Islet of Langerhans (tissue), 1 donor: ENCODE data around the gene WDR5.

Experiments
- FAIRE-seq: peaks from one replicate; lab custom pipeline; 2011; peaks lifted over from hg19 to GRCh38; lab: Jason Lieb, UNC

The WDR5 gene

DNA sequence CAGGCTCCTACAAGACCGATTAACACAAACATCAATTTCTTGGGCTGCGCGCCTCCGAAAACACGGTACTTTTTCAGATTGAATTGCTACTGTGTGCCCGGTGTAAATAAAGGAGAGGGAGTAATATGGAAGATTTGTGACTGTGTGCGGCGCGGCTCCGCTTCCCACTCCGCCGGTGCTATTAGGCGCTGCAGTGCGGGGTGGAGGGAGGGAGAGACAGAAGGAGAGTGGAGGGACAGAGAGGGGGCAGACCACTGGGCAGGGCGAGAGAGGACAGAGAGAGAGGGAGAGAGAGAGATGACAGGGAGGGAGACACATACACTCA is 53.2 kb downstream of the WDR5 start:
- no peak for FAIRE-seq

DNA sequence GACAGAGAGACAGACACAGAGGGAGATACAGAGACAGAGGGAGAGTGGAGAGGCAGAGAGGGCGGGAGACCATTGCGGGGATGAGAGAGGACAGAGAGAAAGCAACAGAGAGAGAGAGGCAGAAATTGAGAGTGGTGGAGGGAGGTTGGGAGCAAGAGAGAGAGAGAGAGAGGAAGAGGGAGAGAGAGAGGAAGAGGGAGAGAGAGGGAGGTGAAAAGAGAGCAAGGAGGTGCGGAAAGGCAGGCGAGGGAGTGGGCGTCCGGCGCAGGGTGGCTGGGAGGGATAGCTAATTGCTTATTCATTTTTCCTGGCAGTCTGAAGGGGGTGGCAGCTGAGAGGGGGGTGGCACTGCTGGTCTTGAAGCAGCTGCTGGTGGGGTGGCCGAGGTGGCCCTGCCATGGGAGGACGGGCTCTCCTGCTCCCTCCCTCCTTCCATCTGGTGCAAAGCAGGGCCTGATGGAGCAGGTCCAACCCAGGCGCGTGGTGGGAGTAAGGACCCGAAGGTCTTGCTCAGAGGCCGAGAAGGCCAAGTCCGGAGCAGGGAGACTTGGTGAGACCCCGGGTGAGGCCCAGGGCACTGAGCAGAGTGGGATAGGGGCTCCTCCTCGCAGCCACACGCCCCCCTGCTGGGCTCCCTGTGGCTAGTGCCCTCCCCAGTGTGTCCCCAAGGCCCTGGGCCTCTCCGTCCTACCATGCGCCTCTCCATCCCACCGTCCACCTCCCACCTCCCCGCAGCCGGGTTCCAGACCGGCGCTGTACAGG is 53.8 kb downstream of the WDR5 start:
- FAIRE-seq, result no peak

DNA sequence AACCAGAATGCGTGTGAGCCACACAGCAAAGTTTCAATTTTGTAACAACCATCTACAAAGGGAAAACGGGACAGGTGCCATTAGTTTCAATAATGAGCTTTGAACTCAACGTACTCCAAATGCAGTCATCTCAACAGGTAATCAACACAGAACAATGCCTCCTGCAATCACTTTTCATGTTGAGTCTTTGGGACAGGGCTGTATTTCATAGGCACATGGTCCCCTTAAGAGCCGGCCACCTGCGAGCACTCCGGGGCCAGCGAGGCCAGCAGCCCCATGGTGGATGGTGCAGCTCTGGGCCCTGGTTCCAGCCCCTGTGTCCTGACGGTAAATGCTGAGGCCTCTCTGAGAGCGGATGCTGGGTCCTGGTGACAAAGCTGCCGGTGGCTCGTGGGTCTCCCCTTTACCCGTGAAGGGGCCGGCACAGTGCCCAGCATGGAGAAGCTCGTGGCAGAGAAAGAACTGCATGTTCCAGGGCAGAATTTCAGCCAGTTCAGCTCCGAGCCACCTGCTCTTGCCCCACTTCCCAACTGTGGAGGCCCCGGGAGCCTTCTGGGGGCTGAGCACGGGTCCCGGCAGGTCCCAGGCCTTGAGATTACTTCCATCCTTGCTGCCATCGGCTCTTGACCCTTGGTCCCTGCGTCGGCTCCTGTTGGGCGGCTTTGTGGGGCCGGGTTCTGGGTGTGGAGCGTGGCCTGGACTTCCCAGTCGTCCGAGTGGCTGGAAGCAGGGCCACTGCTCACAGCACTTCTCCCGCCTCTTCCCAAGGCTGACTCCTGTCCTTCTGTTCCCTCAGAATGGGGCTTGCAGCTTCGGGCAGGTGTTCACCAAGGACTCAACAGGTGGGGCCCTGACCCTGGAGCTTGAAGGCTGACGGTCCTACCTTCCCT is 54.6 kb downstream of the WDR5 start:
- FAIRE-seq, result no peak

DNA sequence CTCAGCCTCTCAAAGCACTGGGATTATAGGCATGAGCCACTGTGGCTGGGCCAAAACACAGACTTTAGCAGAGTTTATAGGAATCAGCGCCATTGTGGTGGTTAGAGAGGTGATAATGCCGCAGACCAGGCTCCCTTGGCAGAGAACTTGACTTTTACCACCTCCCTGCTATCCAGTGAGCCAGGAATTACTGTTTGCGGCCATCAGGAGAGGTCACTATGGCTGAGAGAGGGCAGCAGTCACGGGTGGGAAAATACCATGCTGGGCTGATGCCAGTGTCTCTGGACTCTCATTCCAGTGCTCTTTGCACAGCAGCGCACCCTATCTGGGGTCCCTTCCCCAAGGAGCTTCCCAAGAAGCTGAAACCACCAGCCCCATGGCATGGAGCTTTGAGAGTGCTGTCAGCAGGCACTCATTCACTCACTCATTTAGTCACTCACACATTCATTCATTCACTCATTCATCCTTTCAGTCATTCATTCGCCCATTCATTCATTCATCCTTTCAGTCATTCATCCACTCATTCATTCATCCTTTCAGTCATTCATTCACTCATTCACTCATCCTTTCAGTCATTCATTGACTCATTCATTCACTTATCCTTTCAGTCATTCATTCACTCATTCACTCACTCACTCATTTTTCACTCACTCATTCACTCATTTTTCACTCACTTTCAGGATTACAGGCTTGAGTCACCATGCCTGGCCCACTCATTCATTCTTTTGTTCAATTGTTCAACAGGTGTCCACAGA is 55.8 kb downstream of the WDR5 start:
- FAIRE-seq, result no peak

DNA sequence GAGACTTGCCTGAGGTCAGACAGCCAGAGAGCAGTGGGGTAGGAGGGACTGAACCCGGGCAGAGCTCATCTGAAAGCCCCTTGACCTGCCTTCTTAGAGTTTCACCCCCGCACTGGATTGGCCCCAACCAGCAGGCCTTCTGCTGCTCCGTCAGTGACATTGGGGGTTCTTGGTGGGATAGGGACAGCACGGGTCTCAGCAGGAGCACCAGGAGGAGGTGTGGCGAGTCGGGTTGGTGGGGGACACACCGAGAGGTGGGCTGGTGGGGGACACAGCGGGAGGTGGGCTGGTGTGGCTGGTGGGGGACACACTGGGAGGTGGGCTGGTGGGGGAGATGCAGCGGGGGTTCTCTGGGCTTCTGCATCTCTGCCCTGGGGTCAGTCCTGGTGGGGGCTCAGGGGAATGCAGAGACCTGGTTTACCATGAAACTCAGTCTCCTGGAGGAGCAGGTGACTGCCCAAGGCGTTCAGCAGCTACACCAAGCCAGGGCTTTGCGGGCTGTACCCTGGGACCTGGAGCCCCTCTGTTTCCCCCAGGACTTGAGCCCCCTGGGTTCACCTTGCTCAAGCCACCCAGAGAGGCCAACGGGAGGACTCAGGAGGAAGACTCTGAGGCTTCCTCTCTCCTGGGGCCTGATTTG is 56.5 kb downstream of the WDR5 start:
- FAIRE-seq, result no peak

DNA sequence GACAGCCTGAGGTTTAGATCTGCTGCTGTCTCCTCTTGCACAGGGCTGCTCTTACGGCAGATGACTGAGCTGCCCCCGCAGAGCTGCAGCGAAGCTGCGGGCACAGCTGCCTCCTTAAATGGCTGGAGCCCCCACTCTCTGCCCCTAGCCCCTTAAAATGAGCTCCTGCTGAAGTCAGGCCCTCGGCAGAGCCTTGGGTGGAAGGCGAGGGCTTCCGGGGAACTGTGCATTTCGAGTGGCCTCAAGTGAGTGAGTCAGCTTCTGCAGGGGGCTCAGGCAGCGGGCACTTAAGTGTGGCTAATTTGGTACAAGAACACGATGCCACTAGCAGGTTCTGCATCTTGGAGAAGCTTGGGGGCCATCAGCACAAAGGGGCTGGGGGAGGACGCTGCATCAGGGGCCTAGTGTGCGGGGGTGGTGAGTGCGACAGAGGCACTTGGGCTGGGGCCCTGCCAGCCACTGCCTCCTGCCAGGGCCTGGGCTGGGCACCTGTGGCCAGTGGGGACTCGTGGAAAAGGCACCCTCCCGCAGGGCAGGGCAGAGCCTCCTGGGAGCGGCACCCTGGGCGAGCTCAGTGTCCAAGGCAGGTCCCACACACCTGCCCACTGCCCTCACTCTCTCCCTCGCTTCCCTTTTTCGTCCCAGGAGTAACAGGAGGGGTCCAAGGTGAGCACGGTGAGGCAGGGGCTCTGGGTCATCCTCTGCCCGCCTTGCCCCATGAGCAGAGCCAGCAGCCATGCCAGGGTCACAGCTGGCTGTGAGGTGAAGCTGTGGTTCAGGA is 57.3 kb downstream of the WDR5 start:
- FAIRE-seq, result no peak

DNA sequence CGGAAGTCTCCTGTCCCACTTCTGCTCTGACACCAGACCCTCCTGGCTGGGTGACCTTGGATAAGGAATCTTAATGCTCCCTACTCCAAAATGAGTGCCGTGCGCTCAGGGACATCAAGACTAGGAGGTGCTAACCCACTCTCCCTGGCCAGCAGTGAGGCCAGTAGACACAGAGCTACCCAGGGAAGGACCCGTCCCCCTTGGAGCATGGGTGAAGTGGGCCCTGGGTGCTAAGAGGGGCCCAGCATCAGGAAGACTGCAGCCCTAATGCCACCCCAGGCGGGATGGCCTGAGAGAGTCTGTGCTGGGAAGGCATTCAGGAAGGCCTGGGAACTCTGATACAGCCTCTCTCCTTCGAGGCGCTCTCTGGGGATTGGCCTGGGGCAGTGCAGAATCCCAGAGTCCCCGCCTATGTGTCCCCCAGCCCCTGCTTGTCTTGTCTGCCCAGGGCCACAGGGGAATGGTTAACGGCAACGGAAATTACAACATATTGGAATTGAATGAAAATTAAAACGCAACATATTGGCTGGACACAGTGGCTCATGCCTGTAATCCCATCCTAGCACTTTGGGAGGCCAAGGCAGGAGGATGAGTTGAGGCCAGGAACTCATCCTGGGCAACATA is 58.1 kb downstream of the WDR5 start:
- no peak for FAIRE-seq

DNA sequence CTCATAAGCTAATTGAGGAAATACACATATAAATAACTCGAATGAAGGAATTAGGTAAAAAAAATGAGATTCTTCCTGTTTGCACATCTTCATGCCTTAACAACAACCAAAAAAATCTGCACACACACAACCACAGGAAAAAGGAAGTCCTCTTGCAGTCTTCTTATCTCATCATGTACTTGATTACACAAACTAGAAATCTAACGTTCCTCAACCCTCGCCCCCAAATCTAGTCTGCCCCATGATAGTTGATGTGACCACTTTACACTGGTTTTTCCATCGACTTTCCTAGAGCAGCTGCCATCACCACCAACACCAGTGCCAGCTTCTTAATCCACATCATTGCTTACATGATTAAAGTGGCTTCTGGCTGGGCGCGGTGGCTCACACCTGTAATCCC is 59.7 kb downstream of the WDR5 start:
- no peak for FAIRE-seq

DNA sequence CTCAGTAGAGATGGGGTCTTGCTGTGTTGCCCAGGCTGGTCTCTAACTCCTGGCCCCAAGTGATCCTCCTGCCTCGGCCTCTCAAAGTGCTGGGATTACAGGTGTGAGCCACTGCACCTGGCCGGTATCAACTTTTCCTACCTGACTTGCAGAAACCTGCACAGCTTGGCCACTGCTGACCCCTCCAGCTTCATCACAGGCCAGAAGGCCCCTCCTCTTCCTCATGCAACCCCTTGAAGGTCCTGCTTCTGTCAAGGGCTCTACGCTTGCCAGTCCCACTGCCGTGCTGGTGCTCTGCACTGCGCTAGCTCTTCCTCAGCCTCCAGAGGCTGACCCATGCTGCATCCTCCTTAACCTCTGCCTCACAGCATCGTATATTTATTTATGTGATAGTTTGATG is 61.0 kb downstream of the WDR5 start:
- FAIRE-seq, result no peak

DNA sequence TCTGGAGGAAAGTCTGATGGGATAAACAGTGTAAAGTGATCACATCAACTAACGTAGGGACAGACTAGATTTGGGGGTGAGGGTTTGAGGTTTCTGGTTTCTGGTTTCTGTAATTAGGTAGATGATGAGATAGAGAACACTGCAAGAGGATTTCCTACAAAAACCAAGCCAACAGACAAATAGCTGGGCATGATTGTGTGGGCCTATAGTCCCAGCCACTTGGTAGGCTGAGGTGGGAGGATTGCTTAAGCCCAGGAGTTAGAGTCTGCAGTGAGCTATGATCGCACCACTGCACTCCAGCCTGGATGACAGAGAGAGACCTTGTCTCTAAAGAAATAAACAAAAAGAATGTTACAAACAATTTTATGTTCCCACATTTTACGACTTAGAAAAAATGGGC is 62.9 kb downstream of the WDR5 start:
- no peak for FAIRE-seq

DNA sequence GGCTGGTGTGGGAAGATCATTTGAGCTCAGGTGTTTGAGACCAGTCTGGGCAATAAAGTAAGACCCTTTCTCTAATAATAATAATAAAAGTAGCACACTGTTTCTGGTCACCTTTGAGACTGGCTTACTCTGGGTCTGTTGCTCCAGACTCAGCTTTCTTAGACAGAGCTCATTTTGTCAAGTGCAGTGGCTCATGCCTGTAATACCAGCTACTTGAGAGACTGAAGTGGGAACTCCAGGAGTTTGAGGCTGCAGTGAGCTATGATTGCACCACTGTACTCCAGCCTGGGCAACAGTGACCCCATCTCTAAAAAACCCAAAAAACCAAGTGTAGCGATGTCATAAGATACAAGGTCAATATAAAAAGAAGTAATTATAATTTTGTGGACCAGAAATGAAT is 64.8 kb downstream of the WDR5 start:
- no peak for FAIRE-seq

DNA sequence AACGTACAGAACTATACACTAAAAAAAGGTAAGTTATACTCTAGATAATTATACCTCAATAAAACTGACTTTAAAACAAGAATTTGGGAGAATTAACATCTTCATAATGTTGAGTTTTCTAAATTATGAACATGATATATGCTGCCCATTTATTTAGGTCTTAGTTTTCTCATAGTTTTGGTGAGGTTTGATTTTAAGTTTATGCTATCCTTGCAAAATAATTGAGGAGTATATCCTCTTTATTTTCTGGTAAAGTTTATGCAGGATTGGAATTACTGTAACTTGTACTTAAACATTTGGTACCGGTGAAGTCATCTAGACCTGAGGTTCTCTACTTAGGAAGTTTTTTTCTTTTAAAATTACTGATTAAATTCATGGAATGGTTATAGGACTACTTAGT is 67.3 kb downstream of the WDR5 start:
- FAIRE-seq, result no peak

DNA sequence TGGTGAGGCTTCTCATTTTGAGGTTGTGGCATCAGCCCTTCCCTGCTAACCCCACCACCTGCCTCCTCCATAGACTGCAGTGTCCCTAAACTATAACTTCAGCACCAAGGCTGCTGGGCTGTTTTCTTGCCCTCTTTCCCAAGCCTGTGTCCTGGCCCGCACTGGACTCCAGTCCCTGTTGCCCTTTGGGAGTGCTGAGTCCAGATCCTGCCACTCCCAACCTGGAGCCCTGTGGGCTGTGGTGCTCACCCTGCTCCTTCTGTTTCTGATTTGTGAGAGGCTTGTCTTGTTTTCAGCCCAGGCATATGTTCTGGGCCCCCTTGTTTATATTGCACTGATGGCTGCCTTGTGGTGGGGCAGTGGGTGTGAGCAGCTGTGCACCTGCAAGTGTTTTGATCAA is 68.2 kb downstream of the WDR5 start:
- FAIRE-seq, result no peak

DNA sequence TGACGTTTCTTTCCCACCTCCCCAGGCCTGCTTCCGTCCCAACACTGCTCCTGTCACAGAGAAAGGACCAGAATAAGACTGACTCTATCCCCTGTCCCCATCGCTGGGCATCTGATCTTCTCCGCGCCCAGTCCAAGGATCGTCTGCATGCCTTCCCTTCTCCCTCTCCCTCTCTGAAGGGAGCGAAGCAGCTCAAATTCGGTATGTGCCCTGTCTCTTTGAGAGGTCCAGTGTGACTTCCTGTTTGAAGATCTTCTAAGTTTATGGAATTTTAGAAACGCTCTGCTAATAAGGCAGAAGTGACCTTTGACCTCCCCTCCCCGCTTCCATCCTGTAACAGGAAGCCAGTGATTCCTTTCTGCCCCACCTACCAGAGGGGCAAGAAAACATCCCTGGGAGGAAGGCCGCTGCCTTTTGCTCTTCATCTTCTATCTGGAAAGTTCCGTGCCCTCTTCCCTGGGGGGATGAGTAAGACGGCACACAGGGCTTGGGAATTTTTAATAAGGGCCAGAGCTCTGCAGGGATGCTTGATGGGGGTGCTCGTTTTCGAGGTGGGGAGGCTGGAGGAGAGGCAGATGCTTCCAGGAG is 69.2 kb downstream of the WDR5 start:
- no peak for FAIRE-seq

DNA sequence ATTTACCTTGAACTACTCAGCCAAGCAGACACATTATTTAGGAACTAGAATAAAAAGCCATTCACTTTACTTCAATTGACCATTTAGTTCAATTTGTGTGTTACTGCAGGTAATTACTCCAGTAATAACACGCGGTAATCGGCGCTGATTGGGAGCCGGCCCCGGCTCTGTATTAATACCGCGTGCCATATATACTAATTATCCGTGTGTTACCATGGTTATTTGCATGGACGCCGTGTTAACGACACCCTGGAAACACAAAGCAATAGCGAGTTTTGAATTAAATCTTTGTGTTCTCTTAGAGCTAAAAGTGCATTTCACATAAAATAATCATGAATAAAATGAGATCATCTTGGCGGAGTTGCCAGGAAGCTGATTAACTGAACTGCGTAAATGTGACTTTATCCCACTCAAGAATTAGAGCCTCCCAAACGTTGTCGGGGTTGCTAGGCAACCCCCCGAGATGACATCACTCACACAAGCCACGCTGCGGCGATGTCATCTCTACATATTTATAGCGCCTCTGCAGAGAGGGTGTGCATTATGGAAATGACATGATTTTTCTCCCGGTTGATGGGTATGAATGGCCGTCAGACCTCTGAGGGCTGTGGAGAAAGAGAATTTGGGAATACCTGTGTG is 69.9 kb downstream of the WDR5 start:
- peak; percentile 98 for FAIRE-seq

DNA sequence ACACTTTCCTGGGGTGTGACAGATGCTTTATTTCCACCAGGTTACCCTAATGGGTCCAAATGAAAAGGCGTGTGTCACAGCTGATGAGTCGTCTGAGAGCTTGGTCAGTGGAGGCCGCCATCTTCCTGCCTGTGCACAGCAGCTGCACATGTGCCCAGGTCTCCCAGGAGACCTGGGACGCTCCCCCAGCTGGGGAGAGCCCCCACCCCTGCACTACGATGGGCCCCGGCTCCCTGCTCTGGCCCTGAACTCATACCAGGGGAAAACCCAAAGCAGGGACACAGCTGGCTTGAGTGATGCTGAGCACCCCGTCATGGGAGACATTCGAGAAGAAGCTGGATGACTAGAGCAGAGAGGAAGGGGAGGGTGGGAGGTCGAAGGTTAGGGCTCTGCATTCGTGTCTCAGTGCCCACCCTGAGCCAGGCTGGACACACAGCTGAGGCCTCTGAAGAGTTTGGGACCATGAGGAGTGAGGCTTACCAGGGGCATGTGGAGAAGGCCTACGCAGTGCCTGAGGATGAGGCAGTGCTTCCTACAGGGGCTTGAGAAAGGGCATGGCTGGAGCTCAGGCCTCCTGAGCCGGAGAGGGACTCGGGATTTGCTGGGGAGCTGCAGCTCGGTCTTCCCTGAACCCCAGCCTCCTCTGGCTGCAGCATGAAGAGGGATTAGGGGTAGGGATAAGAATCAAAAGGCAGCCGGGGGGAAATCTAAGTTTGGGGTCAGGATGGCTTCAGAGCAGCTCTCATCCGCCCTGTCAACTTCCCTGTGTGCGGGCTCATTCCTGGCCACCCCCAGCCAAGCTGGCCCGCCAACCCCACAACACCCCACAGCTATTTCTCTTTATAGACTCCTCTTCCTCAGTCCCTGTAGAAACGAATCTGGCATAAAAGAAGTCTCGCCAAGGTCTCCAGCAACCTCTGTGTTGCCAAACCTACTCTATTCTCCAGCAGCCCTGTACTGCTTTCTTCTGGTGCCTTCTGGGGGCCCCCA is 70.7 kb downstream of the WDR5 start:
- FAIRE-seq, result no peak

DNA sequence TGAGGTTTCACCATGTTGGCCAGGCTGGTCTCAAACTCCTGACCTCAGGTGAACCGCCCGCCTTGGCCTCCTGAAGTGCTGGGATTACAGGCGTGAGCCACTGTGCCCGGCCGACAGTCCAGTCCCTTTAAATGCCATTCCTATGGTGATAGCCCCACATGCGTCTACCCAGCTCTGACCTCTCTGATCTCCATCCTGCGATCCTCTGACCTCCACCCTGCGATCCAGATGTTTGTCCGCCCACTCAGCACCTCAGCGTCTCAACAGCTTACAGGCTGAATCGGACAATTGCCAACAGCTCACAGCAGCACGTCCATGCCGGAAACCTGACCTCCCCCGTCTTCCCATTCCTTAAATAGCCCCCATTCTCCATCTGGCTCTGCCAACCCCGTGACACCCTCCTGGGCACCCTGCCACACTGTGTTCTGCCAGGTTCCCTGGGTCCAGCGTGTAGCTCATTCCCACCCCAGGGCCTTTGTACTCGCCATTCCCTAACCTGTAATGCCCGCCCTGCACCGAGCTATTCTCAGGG is 72.5 kb downstream of the WDR5 start:
- FAIRE-seq, result no peak

DNA sequence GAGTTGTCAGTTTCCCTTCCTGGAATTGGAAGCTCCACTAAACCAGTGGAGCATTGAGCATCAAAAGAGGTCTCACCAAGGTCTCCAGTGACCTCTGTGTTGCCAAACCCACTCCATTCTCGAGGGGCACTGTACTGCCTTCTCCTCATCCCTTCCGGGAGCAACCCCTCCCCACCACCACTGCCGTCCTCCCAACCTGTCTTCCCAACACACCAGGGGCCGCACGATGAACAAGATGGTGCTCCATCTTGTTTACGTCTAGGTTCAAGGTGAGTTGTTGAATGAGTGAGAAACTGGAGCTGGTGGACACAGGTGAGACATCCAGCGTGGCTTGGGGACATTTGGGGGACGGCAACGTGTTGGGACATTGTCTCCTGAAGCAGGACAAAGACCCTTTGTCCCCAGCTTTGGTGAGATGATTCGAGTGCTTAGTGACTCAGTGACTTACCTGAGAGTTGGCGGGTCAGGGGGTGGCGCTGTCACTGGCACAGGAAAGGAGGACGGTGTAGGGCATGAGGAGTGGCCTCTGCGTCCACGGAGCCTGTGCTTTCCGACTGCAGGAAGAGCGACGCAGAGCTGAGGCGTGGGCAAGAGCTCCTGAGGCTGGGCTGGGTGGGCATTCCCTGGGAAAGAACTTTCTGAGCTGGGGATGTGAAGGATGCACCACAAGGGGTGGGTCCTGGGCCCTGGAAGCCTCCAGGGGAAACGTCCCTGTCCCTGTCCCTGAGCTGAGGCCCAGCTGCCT is 73.3 kb downstream of the WDR5 start:
- no peak for FAIRE-seq
